ENCODE data around the gene JCAD. TPM values are rescaled to one million over a fixed set of nuclear protein-coding genes. Genes with fewer than 3 reads are reported as not detected.
"Not testable (repeated sequence)": the region's sequence is repeated elsewhere in the genome, so short reads cannot be mapped to it uniquely, and the experiment has no call there.

JCAD gene, protein sequence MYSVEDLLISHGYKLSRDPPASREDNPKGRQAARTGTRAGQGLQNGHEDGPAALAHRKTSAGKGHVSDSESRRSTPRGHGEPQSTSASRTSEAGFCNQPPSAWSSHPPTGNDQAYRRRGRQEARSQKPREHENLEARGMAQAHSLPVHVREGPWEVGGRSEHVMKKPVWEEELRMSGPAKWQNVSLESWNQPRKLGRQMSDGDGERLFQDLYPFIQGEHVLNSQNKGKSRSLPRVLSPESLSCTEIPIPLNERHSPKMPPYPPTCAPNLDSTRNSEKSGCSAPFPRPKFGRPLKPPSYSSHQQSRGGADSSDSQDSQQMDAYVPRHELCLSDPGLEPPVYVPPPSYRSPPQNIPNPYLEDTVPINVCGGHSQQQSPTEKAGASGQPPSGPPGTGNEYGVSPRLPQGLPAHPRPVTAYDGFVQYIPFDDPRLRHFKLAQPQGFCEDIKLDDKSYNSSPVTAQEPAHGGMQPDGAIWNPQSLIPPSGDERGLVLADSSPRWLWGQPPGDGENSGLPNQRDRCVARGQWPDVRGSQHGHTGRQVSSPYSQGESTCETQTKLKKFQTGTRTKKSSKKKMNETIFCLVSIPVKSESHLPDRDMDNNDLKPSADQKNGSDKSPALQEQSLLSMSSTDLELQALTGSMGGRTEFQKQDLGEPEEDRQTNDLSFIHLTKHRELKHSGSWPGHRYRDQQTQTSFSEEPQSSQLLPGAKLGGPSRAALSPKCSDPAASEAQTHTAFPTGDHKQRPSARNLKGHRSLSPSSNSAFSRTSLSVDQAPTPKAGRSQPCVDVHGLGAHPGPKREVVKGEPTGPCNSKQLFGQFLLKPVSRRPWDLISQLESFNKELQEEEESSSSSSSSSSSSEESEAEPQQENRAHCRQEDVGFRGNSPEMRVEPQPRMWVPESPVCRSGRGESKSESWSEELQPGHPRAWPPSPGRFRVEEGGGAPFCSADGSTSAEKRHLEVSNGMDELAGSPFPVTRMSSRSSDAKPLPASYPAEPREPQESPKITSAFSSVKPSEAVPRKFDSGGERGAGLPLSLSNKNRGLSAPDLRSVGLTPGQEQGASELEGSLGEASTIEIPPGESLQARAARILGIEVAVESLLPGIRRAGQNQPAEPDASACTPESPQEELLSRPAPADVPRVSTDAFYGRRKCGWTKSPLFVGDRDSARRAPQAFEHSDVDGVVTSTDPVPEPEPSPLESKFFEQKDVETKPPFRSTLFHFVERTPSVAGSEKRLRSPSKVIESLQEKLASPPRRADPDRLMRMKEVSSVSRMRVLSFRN (N-terminal part only)
- total RNA-seq = 18.3 to 23.9 TPM (median 19.4 TPM) in 3 replicates
- long read RNA-seq, full-length matches to known transcripts = 3 of 11 reads
- long read RNA-seq, partial matches to known transcripts = 2 of 11 reads
- long read RNA-seq, other reads (novel, unspliced or antisense) = 6 of 11 reads

DNA sequence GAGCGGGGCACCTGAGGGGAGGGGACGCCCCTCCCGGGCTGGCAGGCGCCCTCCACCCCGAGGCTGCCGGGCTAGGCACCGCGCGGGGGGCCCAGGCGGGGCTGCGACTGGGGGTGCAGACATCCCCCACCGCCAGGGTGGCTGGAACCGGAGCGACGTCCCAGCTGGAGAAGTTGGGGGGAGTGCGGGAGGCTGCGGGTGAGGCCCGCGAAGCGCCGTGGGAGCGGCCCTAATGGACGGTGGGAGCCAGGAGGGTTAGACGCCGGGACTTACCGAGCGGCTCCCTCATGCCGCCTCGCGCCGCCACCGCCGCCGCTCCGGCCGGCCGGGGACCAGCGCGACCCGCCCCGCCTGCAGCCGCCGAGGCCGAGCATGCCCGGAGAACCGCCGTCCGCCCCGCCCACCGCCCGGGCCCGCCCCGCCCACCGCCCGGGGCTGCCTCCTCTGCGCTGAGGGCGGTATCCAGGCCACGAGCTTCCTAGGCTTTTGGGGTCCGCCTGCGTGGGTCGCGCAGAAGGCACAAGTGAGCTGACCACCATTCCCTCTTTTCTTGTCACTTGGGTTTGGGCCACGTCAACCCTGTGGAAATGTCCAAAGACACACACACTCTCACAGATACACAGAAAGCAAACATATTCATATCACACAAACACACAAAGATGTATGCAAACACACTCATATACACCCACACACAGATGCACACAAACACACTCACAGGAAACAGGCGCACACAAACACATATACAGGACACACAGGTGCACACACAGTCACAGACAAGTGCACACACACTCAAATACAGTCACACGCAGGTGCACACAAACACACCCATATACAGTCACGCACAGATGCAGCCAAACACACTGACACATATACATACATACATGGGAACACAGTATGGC is at the start of gene JCAD:
Gene JCAD, minus strand, starts transcription at position 378 of the 899 bp plus-strand sequence. CDS start 11,774 bp downstream, outside the sequence.
- H3K4me3 Mint-ChIP-seq (ENCODE audit: unreplicated experiment) = peak within 1 kb of the TSS; percentile 74
- DNase-seq (ENCODE audit: low spot score) = no peak
- H3K4me1 Mint-ChIP-seq (ENCODE audit: low read depth) = peaks cover 73% of the 10 kb centered on the region

DNA sequence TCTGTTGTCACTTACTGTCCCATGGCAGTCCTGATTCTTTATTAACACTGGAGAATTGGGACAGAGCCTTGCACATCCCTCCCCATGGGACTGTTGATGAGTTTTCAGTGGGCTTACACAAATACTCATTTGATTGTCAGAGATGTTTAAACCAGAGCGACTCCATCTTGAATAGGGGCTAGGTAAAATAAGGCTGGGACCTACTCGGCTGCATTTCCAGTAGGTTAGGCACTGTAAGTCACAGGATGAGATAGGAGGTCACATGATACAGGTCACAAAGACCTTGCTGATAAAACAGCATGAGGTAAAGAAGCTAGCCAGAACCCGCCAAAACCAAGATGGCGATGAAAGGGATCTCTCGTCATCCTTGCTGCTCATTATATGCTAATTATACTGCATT is 47.6 kb upstream of the JCAD start:
- H3K9me3 Mint-ChIP-seq (ENCODE audit: low read depth) = peaks cover 5% of the 10 kb centered on the region

More for the DNA sequence above, at the start of gene JCAD:
- Mint-ChIP-seq H3K9me3 (ENCODE audit: low read depth) (no peaks in the 10 kb centered on the region), H3K36me3 (ENCODE audit: low read depth) (no peaks in the 10 kb centered on the region), H3K27ac (ENCODE audit: unreplicated experiment) (peak within 1 kb of the TSS; percentile 60), H3K27me3 (ENCODE audit: low read depth) (no peaks in the 10 kb centered on the region)
- TF ChIP-seq, protein P1, sequence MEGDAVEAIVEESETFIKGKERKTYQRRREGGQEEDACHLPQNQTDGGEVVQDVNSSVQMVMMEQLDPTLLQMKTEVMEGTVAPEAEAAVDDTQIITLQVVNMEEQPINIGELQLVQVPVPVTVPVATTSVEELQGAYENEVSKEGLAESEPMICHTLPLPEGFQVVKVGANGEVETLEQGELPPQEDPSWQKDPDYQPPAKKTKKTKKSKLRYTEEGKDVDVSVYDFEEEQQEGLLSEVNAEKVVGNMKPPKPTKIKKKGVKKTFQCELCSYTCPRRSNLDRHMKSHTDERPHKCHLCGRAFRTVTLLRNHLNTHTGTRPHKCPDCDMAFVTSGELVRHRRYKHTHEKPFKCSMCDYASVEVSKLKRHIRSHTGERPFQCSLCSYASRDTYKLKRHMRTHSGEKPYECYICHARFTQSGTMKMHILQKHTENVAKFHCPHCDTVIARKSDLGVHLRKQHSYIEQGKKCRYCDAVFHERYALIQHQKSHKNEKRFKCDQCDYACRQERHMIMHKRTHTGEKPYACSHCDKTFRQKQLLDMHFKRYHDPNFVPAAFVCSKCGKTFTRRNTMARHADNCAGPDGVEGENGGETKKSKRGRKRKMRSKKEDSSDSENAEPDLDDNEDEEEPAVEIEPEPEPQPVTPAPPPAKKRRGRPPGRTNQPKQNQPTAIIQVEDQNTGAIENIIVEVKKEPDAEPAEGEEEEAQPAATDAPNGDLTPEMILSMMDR (IDR thresholded peaks at IDR 0.05) = peak; percentile 24

DNA sequence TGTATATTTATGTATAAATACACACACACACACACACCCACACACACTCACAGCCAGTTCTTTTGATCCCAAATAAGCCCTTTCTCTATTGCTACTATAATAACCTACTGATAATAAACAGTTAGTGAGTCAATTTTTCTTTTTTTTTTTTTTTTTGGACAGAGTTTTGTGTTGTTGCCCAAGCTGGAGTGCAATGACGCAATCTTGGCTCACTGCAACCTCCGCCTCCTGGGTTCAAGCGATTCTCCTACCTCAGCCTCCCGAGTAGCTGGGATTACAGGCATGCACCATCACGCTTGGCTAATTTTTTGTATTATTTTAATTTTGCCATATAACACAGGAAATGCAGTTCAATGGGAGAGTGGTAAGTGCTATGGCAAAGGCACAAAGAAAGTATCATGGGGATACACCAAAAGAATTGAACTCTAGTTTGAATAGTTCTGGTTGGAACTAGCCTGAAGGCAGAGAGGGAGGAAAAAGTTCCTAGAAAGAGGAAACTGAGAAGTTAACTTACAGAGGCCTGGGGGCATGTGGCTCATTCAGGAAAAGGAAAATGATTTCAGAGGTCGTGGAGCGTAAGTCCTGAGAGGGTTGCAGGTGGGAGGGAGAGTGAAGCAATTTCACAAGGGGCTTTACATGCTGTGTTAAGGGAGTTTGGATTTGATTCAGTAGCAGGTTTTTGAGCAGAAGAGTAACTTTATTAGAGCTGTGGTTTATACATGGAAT is 44.4 kb upstream of the JCAD start:
- Mint-ChIP-seq H3K9me3 (ENCODE audit: low read depth) (no peaks in the 10 kb centered on the region), H3K27me3 (ENCODE audit: low read depth) (no peaks in the 10 kb centered on the region), H3K27ac (ENCODE audit: unreplicated experiment) (no peak overlapping the region), H3K36me3 (ENCODE audit: low read depth) (no peaks in the 10 kb centered on the region), H3K4me1 (ENCODE audit: low read depth) (peaks cover 3% of the 10 kb centered on the region), H3K4me3 (ENCODE audit: unreplicated experiment) (no peak overlapping the region)
- DNase-seq (ENCODE audit: low spot score) = no peak
- TF ChIP-seq, protein P1 (IDR thresholded peaks at IDR 0.05) = no peak

More for the DNA sequence above, 47.6 kb upstream of the JCAD start:
- Mint-ChIP-seq H3K36me3 (ENCODE audit: low read depth) (no peaks in the 10 kb centered on the region), H3K4me3 (ENCODE audit: unreplicated experiment) (no peak overlapping the region), H3K4me1 (ENCODE audit: low read depth) (peaks cover 9% of the 10 kb centered on the region), H3K27me3 (ENCODE audit: low read depth) (no peaks in the 10 kb centered on the region), H3K27ac (ENCODE audit: unreplicated experiment) (no peak overlapping the region)
- TF ChIP-seq, protein P1 (IDR thresholded peaks at IDR 0.05) = no peak
- no peak for DNase-seq (ENCODE audit: low spot score)

DNA sequence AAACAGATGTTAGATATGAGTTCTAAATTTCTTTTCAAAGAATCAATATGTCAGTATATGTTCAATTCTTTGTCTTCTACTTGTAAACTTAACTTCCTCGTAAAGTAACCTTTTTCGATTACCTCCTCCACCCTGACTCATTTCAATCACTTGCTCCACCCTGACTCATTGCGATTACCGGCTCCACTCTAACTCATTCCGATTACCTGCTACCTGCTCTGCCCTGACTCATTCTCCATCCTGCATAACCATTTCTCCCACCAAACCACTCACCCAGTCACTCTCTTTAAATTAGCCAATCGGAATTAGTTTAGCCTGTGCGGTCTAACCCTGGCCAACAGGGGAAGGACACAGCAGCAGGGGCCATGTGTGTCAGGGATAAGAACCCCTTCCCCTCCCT is 40.3 kb upstream of the JCAD start:
- not testable (repeated sequence) for H3K36me3 Mint-ChIP-seq (ENCODE audit: low read depth); DNase-seq (ENCODE audit: low spot score); H3K27ac Mint-ChIP-seq (ENCODE audit: unreplicated experiment)

More for the DNA sequence above, 40.3 kb upstream of the JCAD start:
- H3K27me3 Mint-ChIP-seq (ENCODE audit: low read depth); H3K9me3 Mint-ChIP-seq (ENCODE audit: low read depth); H3K4me3 Mint-ChIP-seq (ENCODE audit: unreplicated experiment); H3K4me1 Mint-ChIP-seq (ENCODE audit: low read depth): not testable (repeated sequence)

Measured in chondrocyte (in vitro differentiated cells).